ENCODE data around the gene ADAMTSL2.

Gene ADAMTSL2

DNA sequence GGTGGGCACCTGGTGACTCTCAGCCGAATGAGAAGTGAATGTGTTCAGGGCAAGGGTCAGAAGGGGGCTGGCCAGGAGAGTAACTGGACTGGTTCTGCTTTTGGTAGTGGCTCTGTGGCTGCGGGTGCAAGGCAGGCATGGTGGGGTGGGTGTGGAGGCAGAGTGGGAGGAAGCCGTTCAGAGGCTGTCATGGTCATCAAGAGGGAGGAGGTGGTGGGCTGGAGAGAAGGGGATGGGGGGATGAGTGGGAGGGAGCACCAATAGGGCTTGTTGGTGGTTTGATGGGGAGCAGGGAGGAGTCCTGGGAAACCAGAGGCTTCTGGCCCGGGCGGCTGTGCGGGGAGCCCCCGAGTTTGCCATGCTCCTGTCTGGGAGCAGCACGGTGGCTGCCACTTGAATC is 61.4 kb downstream of the ADAMTSL2 start:
- H3K4me3 ChIP-seq (ENCODE audit: low read length in 2 of 2) = no peak overlapping the region
- H4K91ac ChIP-seq (ENCODE audit: low read depth, low read length, poor library complexity) = no peak overlapping the region
- H4K8ac ChIP-seq (ENCODE audit: low read depth, low read length) = no peak overlapping the region
- no peak overlapping the region for H3K18ac ChIP-seq (ENCODE audit: low read length)
- DNase-seq (ENCODE audit: low spot score) = no peak
- peaks cover 2% of the 10 kb centered on the region for H3K79me1 ChIP-seq (ENCODE audit: low read depth, low read length)
- H2BK12ac ChIP-seq (ENCODE audit: low read length) = no peak overlapping the region
- peaks cover 13 to 14% of the 10 kb centered on the region in 2 donors for H3K9me3 ChIP-seq (replicated peaks in 1 of 2; ENCODE audit: control insufficient read depth in 2 of 2, insufficient read depth in 1 of 2, low read depth in 1 of 2, low read length in 2 of 2)
- no peak overlapping the region for H3K23ac ChIP-seq (ENCODE audit: low read depth, low read length, poor library complexity)
- H3K9ac ChIP-seq (ENCODE audit: low read depth, low read length, poor library complexity) = no peak overlapping the region
- H2AFZ ChIP-seq (ENCODE audit: low read length) = no peak overlapping the region
- H3K4ac ChIP-seq (ENCODE audit: low read length) = no peak overlapping the region
- H3K27me3 ChIP-seq (ENCODE audit: control insufficient read depth in 3 of 3, insufficient read depth in 3 of 3, low read depth in 1 of 3, low read length in 3 of 3) = peaks cover 0 to 8% (median 0%) of the 10 kb centered on the region in 3 experiments
- no peak overlapping the region for H3K4me2 ChIP-seq (ENCODE audit: insufficient read depth, low read length, poor library complexity, severe bottlenecking)
- H3K4me1 ChIP-seq (ENCODE audit: control insufficient read depth in 2 of 2, insufficient read depth in 1 of 2, low read depth in 1 of 2, low read length in 2 of 2) = no peaks in the 10 kb centered on the region
- no CpG with 5 or more reads among the region's 8 CpGs for WGBS, 2 donors (ENCODE audit: extremely low coverage in 2 of 2, insufficient read length in 2 of 2, insufficient replicate concordance in 1 of 2)
- H3K14ac ChIP-seq (ENCODE audit: low read length) = no peak overlapping the region
- no peak overlapping the region for H2BK120ac ChIP-seq (ENCODE audit: low read depth, low read length)
- no peak overlapping the region for H2AK5ac ChIP-seq (ENCODE audit: low read depth, low read length)
- no peak overlapping the region for H2BK15ac ChIP-seq (ENCODE audit: low read length)
- no peak overlapping the region for H2BK5ac ChIP-seq (ENCODE audit: low read length)
- peaks cover 0 to 1% of the 10 kb centered on the region in 2 donors for H3K36me3 ChIP-seq (replicated peaks in 1 of 2; ENCODE audit: control insufficient read depth in 2 of 2, insufficient read depth in 2 of 2, low read length in 2 of 2)
- no peak overlapping the region for H3K27ac ChIP-seq (replicated peaks; ENCODE audit: low read length)

DNA sequence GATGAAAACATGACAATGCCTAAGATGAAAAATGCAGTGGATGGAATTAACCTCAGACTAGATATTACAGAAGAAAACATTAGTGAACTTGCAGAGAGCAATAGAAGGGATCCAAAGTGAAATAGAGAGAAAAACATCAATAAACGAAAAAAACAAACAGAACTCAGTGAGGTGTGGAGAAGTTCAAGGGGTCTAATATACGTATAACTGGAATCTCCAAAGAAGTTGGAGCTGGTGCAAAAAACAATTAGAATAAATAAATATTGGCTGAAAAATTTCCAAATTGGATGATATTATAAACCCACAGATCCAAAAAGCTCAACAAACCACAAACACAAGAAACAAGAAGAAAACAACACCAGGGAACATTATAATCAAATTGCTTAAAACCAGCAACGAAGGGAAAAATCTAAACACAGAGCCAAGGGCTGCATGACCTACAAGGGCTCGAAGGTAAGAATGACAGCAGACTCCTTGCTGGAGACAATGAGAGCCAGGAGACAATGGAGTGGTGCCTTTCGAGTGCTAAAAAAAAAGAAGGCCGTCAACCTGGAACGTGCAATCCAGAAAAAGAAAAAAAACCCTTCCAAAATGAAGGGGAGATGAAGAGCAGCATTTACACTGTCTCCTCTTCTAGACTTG is 62.9 kb downstream of the ADAMTSL2 start:
- no peak overlapping the region for H3K4me2 ChIP-seq (ENCODE audit: insufficient read depth, low read length, poor library complexity, severe bottlenecking)
- no peak overlapping the region for H4K8ac ChIP-seq (ENCODE audit: low read depth, low read length)
- no peak overlapping the region for H3K9ac ChIP-seq (ENCODE audit: low read depth, low read length, poor library complexity)
- H3K79me1 ChIP-seq (ENCODE audit: low read depth, low read length) = peaks cover 2% of the 10 kb centered on the region
- no peak overlapping the region for H3K4me3 ChIP-seq (ENCODE audit: low read length in 2 of 2)
- no peak overlapping the region for H4K91ac ChIP-seq (ENCODE audit: low read depth, low read length, poor library complexity)
- peaks cover 0 to 8% (median 0%) of the 10 kb centered on the region in 3 experiments for H3K27me3 ChIP-seq (ENCODE audit: control insufficient read depth in 3 of 3, insufficient read depth in 3 of 3, low read depth in 1 of 3, low read length in 3 of 3)
- no peak overlapping the region for H3K14ac ChIP-seq (ENCODE audit: low read length)
- no peak overlapping the region for H3K23ac ChIP-seq (ENCODE audit: low read depth, low read length, poor library complexity)
- H3K4ac ChIP-seq (ENCODE audit: low read length) = no peak overlapping the region
- no peak overlapping the region for H2BK12ac ChIP-seq (ENCODE audit: low read length)
- no peak overlapping the region for H2BK120ac ChIP-seq (ENCODE audit: low read depth, low read length)
- H3K27ac ChIP-seq (replicated peaks; ENCODE audit: low read length) = no peak overlapping the region
- no peak overlapping the region for H2AFZ ChIP-seq (ENCODE audit: low read length)
- H2AK5ac ChIP-seq (ENCODE audit: low read depth, low read length) = no peak overlapping the region
- H3K9me3 ChIP-seq (replicated peaks in 1 of 2; ENCODE audit: control insufficient read depth in 2 of 2, insufficient read depth in 1 of 2, low read depth in 1 of 2, low read length in 2 of 2) = peaks cover 13 to 14% of the 10 kb centered on the region in 2 donors
- H2BK5ac ChIP-seq (ENCODE audit: low read length) = no peak overlapping the region
- H3K36me3 ChIP-seq (replicated peaks in 1 of 2; ENCODE audit: control insufficient read depth in 2 of 2, insufficient read depth in 2 of 2, low read length in 2 of 2) = peaks cover 0 to 1% of the 10 kb centered on the region in 2 donors
- no peak overlapping the region for H3K18ac ChIP-seq (ENCODE audit: low read length)
- H3K4me1 ChIP-seq (ENCODE audit: control insufficient read depth in 2 of 2, insufficient read depth in 1 of 2, low read depth in 1 of 2, low read length in 2 of 2) = no peaks in the 10 kb centered on the region
- no peak for DNase-seq (ENCODE audit: low spot score)
- H2BK15ac ChIP-seq (ENCODE audit: low read length) = no peak overlapping the region
- WGBS, 2 donors (ENCODE audit: extremely low coverage in 2 of 2, insufficient read length in 2 of 2, insufficient replicate concordance in 1 of 2) = no CpG with 5 or more reads among the region's 7 CpGs

GRCh38 chr9:133598978-133599377 is 64.5 kb downstream of the ADAMTSL2 start:
- WGBS, 2 donors (ENCODE audit: extremely low coverage in 2 of 2, insufficient read length in 2 of 2, insufficient replicate concordance in 1 of 2) = no CpG with 5 or more reads among the region's 7 CpGs
- Histone ChIP-seq H3K27ac (replicated peaks; ENCODE audit: low read length) (no peak overlapping the region), H3K14ac (ENCODE audit: low read length) (no peak overlapping the region), H2BK15ac (ENCODE audit: low read length) (no peak overlapping the region), H3K4me3 (ENCODE audit: low read length in 2 of 2) (peak overlapping the region in 1 of 2 donors; percentile 63), H4K8ac (ENCODE audit: low read depth, low read length) (no peak overlapping the region), H3K36me3 (replicated peaks in 1 of 2; ENCODE audit: control insufficient read depth in 2 of 2, insufficient read depth in 2 of 2, low read length in 2 of 2) (peaks cover 0 to 1% of the 10 kb centered on the region in 2 donors), H2BK120ac (ENCODE audit: low read depth, low read length) (no peak overlapping the region), H3K79me1 (ENCODE audit: low read depth, low read length) (peaks cover 2% of the 10 kb centered on the region), H2BK5ac (ENCODE audit: low read length) (no peak overlapping the region), H2BK12ac (ENCODE audit: low read length) (no peak overlapping the region), H2AFZ (ENCODE audit: low read length) (no peak overlapping the region), H3K4me1 (ENCODE audit: control insufficient read depth in 2 of 2, insufficient read depth in 1 of 2, low read depth in 1 of 2, low read length in 2 of 2) (no peaks in the 10 kb centered on the region), H3K27me3 (ENCODE audit: control insufficient read depth in 3 of 3, insufficient read depth in 3 of 3, low read depth in 1 of 3, low read length in 3 of 3) (peaks cover 0 to 9% (median 0%) of the 10 kb centered on the region in 3 experiments), H3K9ac (ENCODE audit: low read depth, low read length, poor library complexity) (no peak overlapping the region), H3K9me3 (replicated peaks in 1 of 2; ENCODE audit: control insufficient read depth in 2 of 2, insufficient read depth in 1 of 2, low read depth in 1 of 2, low read length in 2 of 2) (peaks cover 13 to 14% of the 10 kb centered on the region in 2 donors), H3K23ac (ENCODE audit: low read depth, low read length, poor library complexity) (no peak overlapping the region), H4K91ac (ENCODE audit: low read depth, low read length, poor library complexity) (no peak overlapping the region), H2AK5ac (ENCODE audit: low read depth, low read length) (no peak overlapping the region), H3K4me2 (ENCODE audit: insufficient read depth, low read length, poor library complexity, severe bottlenecking) (no peak overlapping the region), H3K18ac (ENCODE audit: low read length) (no peak overlapping the region), H3K4ac (ENCODE audit: low read length) (no peak overlapping the region)
- no peak for DNase-seq (ENCODE audit: low spot score)

- Histone ChIP-seq H3K27ac (replicated peaks; ENCODE audit: low read length) (no peak overlapping the region), H3K4me1 (ENCODE audit: control insufficient read depth in 2 of 2, insufficient read depth in 1 of 2, low read depth in 1 of 2, low read length in 2 of 2) (no peaks in the 10 kb centered on the region), H3K23ac (ENCODE audit: low read depth, low read length, poor library complexity) (peak overlapping the region; percentile 22), H4K8ac (ENCODE audit: low read depth, low read length) (no peak overlapping the region), H4K91ac (ENCODE audit: low read depth, low read length, poor library complexity) (no peak overlapping the region), H3K36me3 (replicated peaks in 1 of 2; ENCODE audit: control insufficient read depth in 2 of 2, insufficient read depth in 2 of 2, low read length in 2 of 2) (peaks cover 0 to 1% of the 10 kb centered on the region in 2 donors), H3K9me3 (replicated peaks in 1 of 2; ENCODE audit: control insufficient read depth in 2 of 2, insufficient read depth in 1 of 2, low read depth in 1 of 2, low read length in 2 of 2) (peaks cover 13 to 14% of the 10 kb centered on the region in 2 donors), H2BK120ac (ENCODE audit: low read depth, low read length) (no peak overlapping the region), H3K79me1 (ENCODE audit: low read depth, low read length) (peaks cover 2% of the 10 kb centered on the region), H2BK15ac (ENCODE audit: low read length) (no peak overlapping the region), H3K4me3 (ENCODE audit: low read length in 2 of 2) (peak overlapping the region in 1 of 2 donors; percentile 67), H3K9ac (ENCODE audit: low read depth, low read length, poor library complexity) (no peak overlapping the region), H2AFZ (ENCODE audit: low read length) (no peak overlapping the region), H3K4me2 (ENCODE audit: insufficient read depth, low read length, poor library complexity, severe bottlenecking) (no peak overlapping the region), H2AK5ac (ENCODE audit: low read depth, low read length) (no peak overlapping the region), H3K4ac (ENCODE audit: low read length) (no peak overlapping the region), H2BK5ac (ENCODE audit: low read length) (no peak overlapping the region), H3K14ac (ENCODE audit: low read length) (peak overlapping the region; percentile 84), H2BK12ac (ENCODE audit: low read length) (peak overlapping the region; percentile 59), H3K27me3 (ENCODE audit: control insufficient read depth in 3 of 3, insufficient read depth in 3 of 3, low read depth in 1 of 3, low read length in 3 of 3) (peaks cover 0 to 9% (median 0%) of the 10 kb centered on the region in 3 experiments), H3K18ac (ENCODE audit: low read length) (no peak overlapping the region)
- no peak for DNase-seq (ENCODE audit: low spot score)
- no CpG with 5 or more reads among the region's 6 CpGs for WGBS, 2 donors (ENCODE audit: extremely low coverage in 2 of 2, insufficient read length in 2 of 2, insufficient replicate concordance in 1 of 2)
Measured at GRCh38 chr9:133599470-133600173, 65.1 kb downstream of the ADAMTSL2 start.
